Fibroblast of mammary gland (primary cell): Measurements from ENCODE around the gene ELOVL5.

Source experiments
- DNase-seq: peaks from one replicate; pipeline ENCODE4 v3.0.0-alpha.2; 2010; ENCODE audit warnings: low read depth
- H3K4me3 ChIP-seq: 2 replicates; pipeline ENCODE4 v1.5.1; 2011; ENCODE audit warnings: low read depth, mild to moderate bottlenecking, low read length, moderate library complexity; ENCODE audit not compliant: control insufficient read depth
- TF ChIP-seq, protein P1 (sequence below): conservative IDR thresholded peaks from 2 replicates; pipeline ENCODE4 v1.5.1; 2011; ENCODE audit warnings: low read depth, low read length, inconsistent platforms; ENCODE audit not compliant: control insufficient read depth, insufficient read depth

Gene ELOVL5

DNA sequence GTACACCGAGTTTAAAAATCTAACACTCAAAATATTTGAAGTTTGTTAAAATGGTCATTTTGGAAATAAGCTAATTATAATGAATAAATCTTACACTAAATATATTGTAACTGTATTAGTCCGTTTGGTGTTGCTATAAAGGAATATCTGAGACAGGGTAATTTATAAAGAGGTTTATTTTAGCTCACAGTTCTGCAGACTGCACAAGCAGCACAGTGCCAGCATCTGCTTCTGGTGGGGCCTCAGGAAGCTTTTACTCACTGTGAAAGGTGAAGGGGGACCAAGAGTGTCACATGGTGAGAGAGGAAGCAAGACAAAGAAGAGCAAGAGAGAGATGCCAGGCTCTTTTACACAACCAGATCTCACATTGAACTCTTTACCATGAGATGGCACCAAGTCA lies 17.1 kb downstream of the ELOVL5 start:
- no peak overlapping the region for H3K4me3 ChIP-seq
- TF ChIP-seq, protein P1, sequence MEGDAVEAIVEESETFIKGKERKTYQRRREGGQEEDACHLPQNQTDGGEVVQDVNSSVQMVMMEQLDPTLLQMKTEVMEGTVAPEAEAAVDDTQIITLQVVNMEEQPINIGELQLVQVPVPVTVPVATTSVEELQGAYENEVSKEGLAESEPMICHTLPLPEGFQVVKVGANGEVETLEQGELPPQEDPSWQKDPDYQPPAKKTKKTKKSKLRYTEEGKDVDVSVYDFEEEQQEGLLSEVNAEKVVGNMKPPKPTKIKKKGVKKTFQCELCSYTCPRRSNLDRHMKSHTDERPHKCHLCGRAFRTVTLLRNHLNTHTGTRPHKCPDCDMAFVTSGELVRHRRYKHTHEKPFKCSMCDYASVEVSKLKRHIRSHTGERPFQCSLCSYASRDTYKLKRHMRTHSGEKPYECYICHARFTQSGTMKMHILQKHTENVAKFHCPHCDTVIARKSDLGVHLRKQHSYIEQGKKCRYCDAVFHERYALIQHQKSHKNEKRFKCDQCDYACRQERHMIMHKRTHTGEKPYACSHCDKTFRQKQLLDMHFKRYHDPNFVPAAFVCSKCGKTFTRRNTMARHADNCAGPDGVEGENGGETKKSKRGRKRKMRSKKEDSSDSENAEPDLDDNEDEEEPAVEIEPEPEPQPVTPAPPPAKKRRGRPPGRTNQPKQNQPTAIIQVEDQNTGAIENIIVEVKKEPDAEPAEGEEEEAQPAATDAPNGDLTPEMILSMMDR = no peak
- DNase-seq = no peak

DNA sequence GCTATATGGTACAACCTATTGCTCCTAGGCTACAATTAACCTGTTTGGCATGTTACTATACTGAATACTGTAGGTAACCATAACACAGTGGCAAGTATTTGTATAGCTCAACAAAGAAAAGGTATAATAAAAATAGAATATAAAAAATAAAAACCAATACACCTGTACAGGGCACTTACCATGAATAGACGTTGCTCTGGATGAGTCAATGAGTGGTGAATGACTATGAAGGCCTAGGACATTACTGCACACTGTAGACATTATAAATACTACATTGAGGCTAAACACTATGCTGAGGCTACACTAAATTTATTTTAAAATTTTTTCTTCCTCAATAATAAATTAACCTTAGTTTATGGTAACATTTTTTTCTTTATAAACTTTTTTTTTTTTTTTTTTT lies 18.6 kb downstream of the ELOVL5 start:
- TF ChIP-seq, protein P1 = no peak
- no peak for DNase-seq
- no peak overlapping the region for H3K4me3 ChIP-seq

DNA sequence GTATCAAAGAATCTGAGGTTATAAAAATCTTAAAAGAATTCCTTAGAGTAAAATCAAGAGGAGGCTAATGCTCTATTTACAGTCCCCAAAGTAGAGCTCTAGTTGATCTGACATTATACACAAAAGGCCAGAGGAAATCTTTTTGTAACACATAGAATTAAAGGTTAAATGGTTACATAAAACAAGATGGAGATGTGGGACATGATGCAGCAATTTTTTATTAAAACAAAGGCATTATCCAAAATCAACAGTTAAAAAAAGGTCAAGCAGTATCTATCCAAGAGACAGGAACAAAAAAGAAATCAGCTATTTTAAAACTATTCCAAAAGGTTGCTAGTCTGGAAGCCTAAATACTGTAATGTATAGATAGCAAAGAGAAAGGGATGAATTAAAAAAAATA lies 20.4 kb downstream of the ELOVL5 start:
- H3K4me3 ChIP-seq = no peak overlapping the region
- no peak for DNase-seq
- TF ChIP-seq, protein P1 = no peak

DNA sequence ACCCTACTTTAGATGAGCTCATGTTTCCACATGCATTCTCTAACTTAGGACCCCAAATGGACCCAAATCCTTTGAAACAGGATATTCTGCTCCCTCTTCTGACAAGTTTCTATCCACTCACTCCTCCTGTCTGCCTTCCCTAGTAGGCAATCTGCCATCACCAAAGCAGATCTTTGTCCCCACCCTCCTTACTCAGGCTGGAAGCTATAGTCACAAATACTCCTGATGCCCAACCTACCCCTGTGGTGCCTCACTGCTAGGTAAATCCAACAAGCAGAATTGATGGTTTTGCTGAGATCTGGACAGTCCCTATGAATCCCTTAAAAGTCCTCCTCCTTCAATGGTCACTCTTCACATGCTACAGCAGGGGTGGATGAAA lies 21.7 kb downstream of the ELOVL5 start:
- H3K4me3 ChIP-seq = no peak overlapping the region
- DNase-seq = peak; percentile 55
- TF ChIP-seq, protein P1 = no peak

DNA sequence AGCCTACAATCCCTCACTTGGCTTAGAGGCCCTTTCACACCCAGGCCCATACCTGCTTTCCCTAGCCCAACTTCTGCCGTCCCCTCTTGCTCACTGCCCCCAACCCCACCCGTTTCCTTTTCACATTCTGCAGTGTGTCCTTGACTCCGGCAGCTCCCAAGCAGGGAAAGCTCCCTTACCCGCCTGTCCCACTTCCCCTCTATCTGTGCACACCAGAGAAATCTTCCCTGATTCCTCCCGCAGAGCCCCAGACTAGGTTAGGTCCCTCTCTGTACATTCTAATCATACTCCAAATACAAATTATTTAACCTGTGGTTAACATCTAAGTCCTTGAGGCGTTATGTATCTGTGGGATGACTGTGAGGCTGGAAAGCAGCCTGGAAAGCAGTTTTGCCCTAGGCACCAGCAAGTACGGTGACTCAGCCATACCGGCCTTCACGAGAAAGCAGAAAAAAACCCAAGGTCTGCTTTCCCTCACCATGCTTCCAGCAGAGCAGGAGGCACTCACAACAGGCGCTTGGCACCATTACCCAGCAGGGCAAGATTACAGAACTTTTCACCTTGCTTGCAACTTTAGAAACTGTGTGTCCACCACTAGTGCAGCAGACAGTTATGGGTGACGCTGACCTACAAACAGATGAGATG lies 22.3 kb downstream of the ELOVL5 start:
- no peak overlapping the region for H3K4me3 ChIP-seq
- TF ChIP-seq, protein P1 = no peak
- DNase-seq = peak; percentile 94

DNA sequence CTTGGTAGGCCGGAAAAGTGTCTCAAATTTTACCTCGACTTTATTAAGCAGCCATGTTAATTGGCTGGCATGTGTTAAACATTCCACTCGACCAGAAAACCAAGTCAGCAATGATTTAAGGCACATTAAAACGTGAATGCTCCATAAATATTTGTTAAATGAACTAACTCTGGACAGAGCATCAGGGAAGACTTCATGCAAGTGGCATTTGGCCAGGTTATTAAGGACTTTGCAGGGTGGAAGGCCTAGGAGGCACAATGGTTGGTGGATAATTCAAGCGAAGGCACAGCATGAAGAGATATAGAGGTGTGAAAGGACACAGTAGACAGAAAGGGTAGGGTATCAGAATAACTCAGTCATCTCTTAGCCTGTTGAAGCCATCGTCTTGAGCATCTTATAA lies 23.0 kb downstream of the ELOVL5 start:
- no peak for DNase-seq
- TF ChIP-seq, protein P1 = no peak
- no peak overlapping the region for H3K4me3 ChIP-seq
